HepG2 (cell line): ENCODE data around the gene FOSL2. TPM values are rescaled to one million over a fixed set of nuclear protein-coding genes. Genes with fewer than 3 reads are reported as not detected.

ENCODE experiments used
- CBX2 ChIP-seq, 2 experiments: fragments of 200-600 bp in 1 of 2; sonication (generic); formaldehyde crosslinking in 1 of 2; IDR thresholded peaks; 2 replicates each; pipeline versions ENCODE4 v1.7.0 to v1.8.1; 2018 to 2022; ENCODE audit warnings: low read depth in 2 of 2, low read length in 1 of 2, mild to moderate bottlenecking in 1 of 2, missing genetic modification reagents in 1 of 2
- DRAP1 ChIP-seq: IDR thresholded peaks from 2 replicates; pipeline ENCODE4 v1.6.1; 2016; ENCODE audit warnings: missing genetic modification reagents, missing compliant biosample characterization
- FOXA1 ChIP-seq, 2 experiments: fragments of 450-650 bp in 1 of 2; sonication (generic) in 1 of 2; formaldehyde crosslinking in 1 of 2; IDR thresholded peaks; 2 replicates each; pipeline versions ENCODE4 v1.4.0 to v1.6.1; 2016 to 2020; ENCODE audit warnings: missing genetic modification reagents in 1 of 2
- FOXA3 ChIP-seq: IDR thresholded peaks from 2 replicates; pipeline ENCODE4 v1.6.1; 2016; ENCODE audit warnings: missing genetic modification reagents, missing compliant biosample characterization
- HDAC2 ChIP-seq: sonication (generic); formaldehyde crosslinking; IDR thresholded peaks from 2 replicates; pipeline ENCODE4 v1.4.0; 2020; ENCODE audit warnings: missing genetic modification reagents
- MED1 ChIP-seq: sonication (generic); formaldehyde crosslinking; IDR thresholded peaks from 2 replicates; pipeline ENCODE4 v1.4.0; 2020; ENCODE audit warnings: missing genetic modification reagents
- MLX ChIP-seq: IDR thresholded peaks from 2 replicates; pipeline ENCODE4 v1.6.1; 2016
- NFE2 ChIP-seq: sonication (generic); formaldehyde crosslinking; IDR thresholded peaks from 2 replicates; pipeline ENCODE4 v1.4.0; 2020; ENCODE audit warnings: missing genetic modification reagents
- NR1H2 ChIP-seq: sonication (generic); formaldehyde crosslinking; IDR thresholded peaks from 2 replicates; pipeline ENCODE4 v1.8.1; 2022; ENCODE audit warnings: low read depth, missing genetic modification reagents, borderline replicate concordance
- PPARG ChIP-seq: conservative IDR thresholded peaks from 2 replicates; pipeline ENCODE4 v1.6.1; 2016; ENCODE audit warnings: missing biosample characterization, missing genetic modification reagents
- RARA ChIP-seq: IDR thresholded peaks from 2 replicates; pipeline ENCODE4 v1.6.1; 2016; ENCODE audit warnings: missing genetic modification reagents, missing compliant biosample characterization
- REXO4 ChIP-seq: sonication (generic); formaldehyde crosslinking; IDR thresholded peaks from 2 replicates; pipeline ENCODE4 v1.8.0; 2022; ENCODE audit warnings: missing genetic modification reagents, mild to moderate bottlenecking, borderline replicate concordance
- RFXANK ChIP-seq: IDR thresholded peaks from 2 replicates; pipeline ENCODE4 v1.6.1; 2016
- SP1 ChIP-seq, 2 experiments: fragments of 450-650 bp in 1 of 2; sonication (generic) in 1 of 2; formaldehyde crosslinking in 1 of 2; IDR thresholded peaks; 2 replicates each; pipeline versions ENCODE4 v1.4.0 to v1.6.1; 2016 to 2020; ENCODE audit warnings: missing genetic modification reagents in 1 of 2
- SRY ChIP-seq: sonication (generic); formaldehyde crosslinking; IDR thresholded peaks from 2 replicates; pipeline ENCODE4 v1.8.0; 2022; ENCODE audit warnings: mild to moderate bottlenecking, missing genetic modification reagents
- TGIF2 ChIP-seq: IDR thresholded peaks from 2 replicates; pipeline ENCODE4 v1.6.1; 2016; ENCODE audit warnings: control low read depth, missing compliant biosample characterization
- ZFX ChIP-seq: sonication (generic); formaldehyde crosslinking; IDR thresholded peaks from 2 replicates; pipeline ENCODE4 v1.4.0; 2020; ENCODE audit warnings: mild to moderate bottlenecking, low read depth, missing genetic modification reagents, moderate library complexity
- ZNF232 ChIP-seq: sonication (generic); formaldehyde crosslinking; IDR thresholded peaks from 2 replicates; pipeline ENCODE4 v1.4.0; 2020; ENCODE audit warnings: missing genetic modification reagents, borderline replicate concordance
- ZNF24 ChIP-seq: fragments of 450-650 bp; IDR thresholded peaks from 2 replicates; pipeline ENCODE4 v1.6.1; 2017; ENCODE audit warnings: antibody characterized with exemption, mild to moderate bottlenecking
- ZNF580 ChIP-seq: IDR thresholded peaks from 2 replicates; pipeline ENCODE4 v1.6.1; 2016; ENCODE audit warnings: low read depth, borderline replicate concordance
- ZNF704 ChIP-seq: sonication (generic); formaldehyde crosslinking; IDR thresholded peaks from 2 replicates; pipeline ENCODE4 v1.8.1; 2023; ENCODE audit warnings: mild to moderate bottlenecking, inconsistent platforms, moderate library complexity, missing genetic modification reagents, borderline replicate concordance
- ZNF710 ChIP-seq: sonication (generic); formaldehyde crosslinking; IDR thresholded peaks from 2 replicates; pipeline ENCODE4 v1.5.0; 2020; ENCODE audit warnings: mild to moderate bottlenecking, missing genetic modification reagents, borderline replicate concordance
- ZNF749 ChIP-seq: sonication (generic); formaldehyde crosslinking; IDR thresholded peaks from 2 replicates; pipeline ENCODE4 v1.8.0; 2022; ENCODE audit warnings: mild to moderate bottlenecking, missing genetic modification reagents, moderate library complexity, borderline replicate concordance
- ZSCAN9 ChIP-seq: IDR thresholded peaks from 2 replicates; pipeline ENCODE4 v1.6.1; 2016; ENCODE audit warnings: borderline replicate concordance
- polyA plus RNA-seq, 8 experiments: library from polyadenylated mRNA; depleted of rRNA in 3 of 8; stranded (reverse) in 7 of 8; unstranded in 1 of 8; fragments of >200 nt; fragmentation: Illumina TruSeq in 4 of 8; extraction: Trizol in 4 of 8; gene quantifications; 2 replicates each; pipeline versions ENCODE4 v1.2.1 to v1.2.3, GENCODE V29; 2011 to 2016; ENCODE audit warnings: low read depth in 4 of 8, missing spikeins in 1 of 8, mixed read lengths in 1 of 8; ENCODE audit not compliant: insufficient read depth in 1 of 8
- total RNA-seq, 5 experiments: library from RNA; depleted of rRNA; stranded (reverse); fragments of >200 nt; fragmentation: Illumina TruSeq; extraction: Trizol; gene quantifications; 2 replicates each; pipeline ENCODE4 v1.2.3, GENCODE V29; 2016; ENCODE audit warnings: low read depth in 1 of 5

FOSL2 gene
- total and polyA plus RNA-seq, 2 of the 13 experiments (the other 11 are each of a cell fraction or from before 2014, with no cell fraction given) = 3.4 to 18.1 TPM

GRCh38 chr2:28359222-28360057 is 33.2 kb upstream of the FOSL2 start (continued):
- TF ChIP-seq FOXA1 (IDR thresholded peaks at IDR 0.05) = no peak
- TF ChIP-seq FOXA1 (CRISPR knock-in tag; IDR thresholded peaks at IDR 0.05) = peak; percentile 52
- TF ChIP-seq REXO4 = no peak
- TF ChIP-seq ZNF24 = no peak
- no peak for TF ChIP-seq ZNF710 (CRISPR knock-in tag)
- TF ChIP-seq NFE2 (CRISPR knock-in tag) = no peak
- TF ChIP-seq SP1 (IDR thresholded peaks at IDR 0.05) = no peak
- no peak for TF ChIP-seq SP1 (CRISPR knock-in tag; IDR thresholded peaks at IDR 0.05)
- no peak for TF ChIP-seq RFXANK (CRISPR knock-in tag)
- TF ChIP-seq ZNF749 (CRISPR knock-in tag) = no peak
- 0 out of 2 replicates have a peak, but pooled peaks have one; percentile 33 for TF ChIP-seq PPARG
- no peak for TF ChIP-seq NR1H2 (CRISPR knock-in tag)
- TF ChIP-seq DRAP1 (CRISPR knock-in tag) = 0 out of 2 replicates have a peak, but pooled peaks have one; percentile 31
- TF ChIP-seq ZFX (CRISPR knock-in tag) = peak; percentile 35; the same call in 1 of the 2 replicates
- 0 out of 2 replicates have a peak, but pooled peaks have one; percentile 20 for TF ChIP-seq ZNF232
- TF ChIP-seq ZSCAN9 (CRISPR knock-in tag) = no peak
- no peak for TF ChIP-seq ZNF580 (CRISPR knock-in tag)
- peak; percentile 46 for TF ChIP-seq MED1 (CRISPR knock-in tag)
- TF ChIP-seq MLX (CRISPR knock-in tag) = no peak
- peak; percentile 58; the same call in 1 of the 2 replicates for TF ChIP-seq FOXA3 (CRISPR knock-in tag)
- TF ChIP-seq ZNF704 (CRISPR knock-in tag) = no peak
- no peak for TF ChIP-seq SRY
- TF ChIP-seq CBX2 (IDR thresholded peaks at IDR 0.05; ENCODE audit: low read depth, low read length) = no peak
- TF ChIP-seq CBX2 (CRISPR knock-in tag; IDR thresholded peaks at IDR 0.05; ENCODE audit: low read depth) = no peak
- peak; percentile 56 for TF ChIP-seq RARA (CRISPR knock-in tag)
- TF ChIP-seq TGIF2 (CRISPR knock-in tag) = no peak
- peak; percentile 16; the same call in 1 of the 2 replicates for TF ChIP-seq HDAC2 (CRISPR knock-in tag)
